RKO (cell line): ENCODE data around the gene NPHP4.

Experiments
- DNase-seq: peaks from one replicate; pipeline ENCODE4 v3.0.0-alpha.2; 2016; ENCODE audit warnings: low spot score

Gene NPHP4

DNA sequence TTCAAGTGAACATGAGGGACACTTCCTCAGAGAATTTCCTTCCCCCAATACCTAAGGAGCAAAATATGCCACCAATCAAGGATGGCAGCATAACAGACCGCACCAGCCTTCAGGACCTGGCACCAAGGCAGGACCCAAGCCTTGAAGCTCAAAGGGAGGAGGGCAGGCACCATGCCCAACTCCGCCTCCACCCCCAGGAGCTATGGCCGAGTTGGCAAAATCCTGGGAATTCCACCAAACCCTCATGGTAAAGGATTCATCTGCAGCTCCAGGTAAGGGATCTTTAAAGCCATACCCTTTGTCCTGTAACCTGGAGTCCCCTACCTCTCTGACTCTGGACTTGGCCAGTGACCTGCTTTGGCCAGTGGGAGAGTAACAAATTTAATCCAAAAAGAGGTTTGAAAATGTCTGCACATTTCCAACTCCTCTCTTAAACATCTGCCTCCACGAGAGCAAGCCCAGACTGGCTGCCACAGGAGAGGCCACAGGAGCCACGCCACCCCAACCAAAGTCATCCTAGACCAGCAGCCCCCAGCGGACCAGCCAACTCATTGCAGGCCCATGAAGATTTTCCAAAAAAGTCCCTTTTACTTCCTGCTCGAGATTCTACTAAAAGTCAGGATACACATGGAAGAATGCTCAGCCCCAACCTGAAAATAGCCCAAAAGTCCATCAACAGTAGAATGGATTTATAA, 41.9 kb downstream of the NPHP4 start:
- DNase-seq: no peak

DNA sequence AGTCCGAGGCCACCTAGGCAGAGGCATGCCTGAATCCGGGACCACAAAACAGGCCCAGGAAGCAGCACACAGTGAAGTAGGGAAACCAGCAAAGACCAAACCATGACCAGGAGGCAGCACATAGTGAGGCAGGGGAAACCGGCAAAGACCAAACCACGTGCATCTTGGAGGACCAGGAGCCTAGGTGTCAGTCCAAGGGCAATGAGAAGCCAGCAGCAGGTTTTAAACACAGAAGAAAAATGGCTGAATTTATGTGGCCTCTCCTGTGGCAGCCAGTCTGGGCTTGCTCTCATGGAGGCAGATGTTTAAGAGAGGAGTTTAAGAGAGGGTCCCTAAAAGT, 42.5 kb downstream of the NPHP4 start:
- DNase-seq: no peak

GRCh38 chr1:5949085-5949760, 43.0 kb downstream of the NPHP4 start:
- DNase-seq: no peak

DNA sequence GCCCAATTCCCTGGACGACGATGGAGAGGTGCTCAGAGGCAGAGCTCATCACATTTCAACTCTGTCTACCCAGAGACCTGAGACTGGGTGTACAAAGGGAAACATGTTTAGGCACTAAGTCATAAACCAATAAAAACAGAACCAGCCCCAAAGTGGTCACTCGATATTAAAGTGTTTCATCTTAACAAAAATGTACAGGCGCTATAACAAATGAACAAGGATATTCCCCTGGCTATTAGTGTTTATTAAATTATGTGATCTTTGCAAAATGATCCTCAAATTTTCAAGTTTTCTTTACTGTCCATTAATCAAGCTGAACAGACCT, 43.6 kb downstream of the NPHP4 start:
- no peak for DNase-seq

GRCh38 chr1:5947978-5948680, 44.1 kb downstream of the NPHP4 start:
- no peak for DNase-seq

DNA sequence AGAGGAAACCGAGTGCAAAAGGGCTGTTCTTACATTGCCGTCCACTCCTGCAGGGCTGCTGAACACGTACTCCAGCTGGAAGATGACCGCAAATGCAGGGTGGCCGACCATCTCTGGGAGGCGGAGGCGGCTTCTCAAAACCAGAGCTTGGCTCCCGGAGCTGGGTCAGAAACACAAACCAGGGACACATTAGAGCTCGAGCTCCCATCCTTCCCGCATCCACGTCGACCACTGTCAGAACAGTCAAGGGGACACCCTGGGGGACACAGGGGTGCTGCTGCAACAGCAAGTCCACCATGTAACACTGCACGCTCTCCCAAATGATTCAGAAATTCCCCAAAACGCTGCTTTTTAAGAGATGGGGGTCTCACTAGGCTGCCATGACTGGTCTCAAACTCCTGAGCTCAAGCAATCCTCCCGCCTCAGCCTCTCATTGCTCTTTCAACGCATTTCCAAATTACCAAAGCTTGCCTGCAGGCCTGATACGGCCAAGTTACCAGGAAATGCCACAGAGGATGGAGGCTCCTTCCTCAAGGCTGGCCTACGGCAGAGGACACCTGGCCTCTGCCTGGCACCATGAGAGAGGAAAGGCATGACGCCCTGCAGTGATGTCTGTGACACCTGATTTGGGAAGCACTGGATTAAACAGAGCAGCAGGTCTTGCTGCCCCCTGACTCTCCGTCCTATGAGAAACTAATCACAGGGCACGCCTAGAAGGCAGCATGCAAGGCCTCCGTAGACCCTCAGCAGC, 45.0 kb downstream of the NPHP4 start:
- DNase-seq: no peak

DNA sequence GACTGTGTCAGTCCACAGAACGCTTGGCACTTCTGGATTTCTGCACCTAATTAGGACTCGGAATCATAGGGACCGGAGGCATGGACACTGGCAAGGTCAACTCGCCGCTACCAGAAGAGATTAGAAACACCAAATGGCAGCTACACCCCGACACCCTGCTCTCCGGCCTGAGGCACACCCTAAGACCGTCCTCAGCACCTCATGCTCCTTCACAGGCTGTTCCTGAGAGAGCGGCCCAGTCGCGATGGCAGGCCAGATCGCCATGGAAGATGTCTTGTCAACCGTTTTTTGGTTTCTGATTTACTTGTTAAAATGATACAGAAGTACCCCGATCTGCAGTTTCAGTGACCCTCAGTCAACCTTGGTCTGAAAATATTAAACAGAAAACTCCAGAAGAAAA, 46.8 kb downstream of the NPHP4 start:
- no peak for DNase-seq

- no peak for DNase-seq
Observed at GRCh38 chr1:5944843-5945167, 47.4 kb downstream of the NPHP4 start.

GRCh38 chr1:5944154-5944842, 47.9 kb downstream of the NPHP4 start:
- no peak for DNase-seq

- DNase-seq: no peak
Observed at GRCh38 chr1:5943343-5944124, 48.7 kb downstream of the NPHP4 start.

DNA sequence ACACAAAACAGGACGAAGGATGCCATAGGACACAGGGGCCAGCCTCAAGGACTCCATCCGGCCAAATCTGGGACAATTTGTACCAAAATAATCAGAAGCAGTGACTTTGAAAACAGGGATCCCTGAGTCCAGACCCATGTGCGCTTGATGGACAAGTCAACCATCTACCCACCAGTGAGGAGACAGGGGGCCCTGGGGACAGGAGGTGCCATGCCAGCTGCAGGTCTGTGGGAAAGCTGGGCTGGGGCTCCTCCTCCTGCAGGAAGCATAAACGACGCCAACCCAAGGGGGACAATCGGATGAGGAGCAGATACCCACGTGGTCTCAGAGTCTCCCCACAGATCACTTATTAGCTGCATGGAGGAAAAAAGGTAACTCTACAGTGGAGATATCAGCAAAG, 50.6 kb downstream of the NPHP4 start:
- no peak for DNase-seq

- no peak for DNase-seq
Observed at GRCh38 chr1:5940723-5941407, 51.4 kb downstream of the NPHP4 start.

DNA sequence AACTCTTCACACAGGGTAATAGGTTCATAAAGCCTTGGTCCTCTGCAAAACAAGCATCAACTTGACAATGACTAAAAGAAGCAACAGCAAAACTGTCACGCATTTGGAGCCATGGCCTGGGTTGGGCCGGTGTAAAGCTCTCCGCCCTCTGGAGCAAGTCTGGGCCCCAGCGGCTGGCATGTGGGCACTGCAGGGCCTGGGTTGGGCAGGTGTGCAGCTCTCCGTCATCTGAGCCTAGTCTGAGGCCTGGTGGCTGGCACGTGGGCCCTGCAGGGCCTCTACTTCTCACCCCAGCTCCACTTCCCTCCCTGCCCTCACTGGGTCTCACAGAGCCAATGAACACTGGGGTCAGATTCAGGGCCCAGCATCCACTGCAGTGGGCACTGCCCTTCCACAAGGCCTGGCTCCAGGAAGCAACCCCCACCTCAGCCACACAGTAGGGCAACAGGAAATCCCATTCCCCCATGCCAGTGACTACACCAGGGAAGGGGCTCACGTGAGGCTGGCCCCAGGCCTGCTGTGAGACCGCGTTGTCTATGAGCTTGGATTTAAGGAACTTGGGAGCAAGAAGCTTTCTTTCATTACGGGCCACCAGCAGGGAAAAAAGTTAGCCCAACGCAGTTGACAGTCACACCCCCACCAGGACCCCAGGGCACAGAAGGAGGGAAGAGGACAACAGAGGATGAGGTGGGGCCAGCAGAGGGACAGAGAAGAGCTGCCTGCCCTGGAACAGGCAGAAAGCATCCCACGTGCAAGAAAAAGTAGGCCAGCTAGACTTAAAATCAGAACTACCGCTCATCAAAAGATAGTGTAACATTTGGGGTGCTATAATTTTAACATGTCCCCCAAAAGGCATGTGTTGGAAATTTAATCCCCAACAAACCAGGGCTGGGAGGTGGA, 52.7 kb downstream of the NPHP4 start:
- DNase-seq: no peak

- no peak for DNase-seq
Observed at GRCh38 chr1:5938101-5938646, 54.1 kb downstream of the NPHP4 start.

DNA sequence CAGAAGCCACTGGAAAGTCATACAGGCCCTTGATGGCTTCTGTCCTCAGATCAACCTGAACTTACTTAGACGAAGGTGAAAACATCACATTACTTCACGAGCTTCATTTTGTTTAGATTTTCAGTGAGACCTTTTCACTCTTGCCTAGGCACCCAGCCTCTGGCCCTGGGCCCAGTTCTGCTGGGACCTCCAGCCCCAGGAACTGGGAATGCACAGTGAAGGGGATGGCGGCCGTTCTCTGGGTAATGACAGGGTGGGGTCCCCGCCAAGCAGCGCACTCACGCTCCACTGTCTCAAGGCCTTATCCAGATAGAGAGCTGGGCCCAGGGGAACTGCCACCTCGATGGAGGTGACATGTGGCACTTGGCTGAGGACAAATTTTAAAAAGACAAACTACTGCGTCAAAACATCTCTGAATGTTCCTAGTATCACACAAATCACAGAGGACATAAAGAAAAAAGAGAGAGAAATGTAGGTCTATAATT, 54.8 kb downstream of the NPHP4 start:
- DNase-seq: no peak

DNA sequence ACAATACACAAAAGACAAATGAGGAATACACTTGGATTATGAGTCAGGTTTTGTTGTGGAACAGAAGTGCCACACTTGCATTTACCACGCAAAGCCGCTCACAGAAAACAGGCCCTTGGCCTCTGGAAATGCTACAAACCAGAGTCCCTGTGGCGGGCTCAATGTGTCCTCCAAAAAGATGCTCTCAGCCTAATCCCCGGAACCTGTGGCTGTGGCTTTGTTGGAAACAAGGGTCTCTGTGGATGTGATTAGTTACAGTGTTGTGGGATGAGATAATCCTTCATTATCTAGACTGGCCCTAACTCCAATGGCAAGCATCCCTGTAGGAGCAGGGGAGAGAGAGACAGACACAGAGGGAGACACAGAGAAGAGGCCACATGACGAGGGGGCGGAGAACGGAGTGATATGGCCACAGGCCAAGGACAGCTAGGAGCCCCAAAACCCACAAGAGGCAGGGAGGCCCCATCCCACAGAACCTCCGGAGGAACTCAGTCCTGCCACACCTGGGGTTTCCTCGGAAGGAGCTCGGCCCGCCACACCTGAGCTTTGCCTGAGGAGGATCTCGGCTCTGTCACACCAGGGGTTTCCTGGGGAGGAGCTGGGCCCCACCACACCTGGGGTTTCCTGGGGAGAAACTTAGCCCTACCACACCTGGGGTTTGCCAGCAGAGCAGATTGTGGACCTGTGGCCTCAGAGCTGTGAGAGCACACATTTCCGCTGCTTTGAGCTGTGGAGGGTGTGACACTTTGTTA, 55.4 kb downstream of the NPHP4 start:
- no peak for DNase-seq

DNA sequence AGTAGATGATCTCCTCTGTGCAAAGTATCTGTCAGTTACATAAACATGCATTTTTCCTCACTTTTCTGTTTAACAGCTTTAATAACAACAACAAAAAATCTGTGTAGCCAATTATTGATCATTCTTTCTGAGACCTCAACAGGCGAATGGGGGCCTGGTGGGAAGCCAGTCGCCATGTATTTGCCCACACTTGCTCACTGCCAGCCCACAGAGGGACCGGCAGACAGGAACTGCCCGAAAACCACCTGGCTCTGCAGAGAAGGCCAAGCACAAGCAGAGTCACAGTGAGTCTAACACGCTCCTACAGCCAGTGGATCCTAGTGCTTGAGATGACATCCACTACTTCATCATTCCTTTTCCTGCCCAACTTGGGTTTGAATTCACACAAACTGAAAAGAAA, 56.1 kb downstream of the NPHP4 start:
- DNase-seq: no peak

DNA sequence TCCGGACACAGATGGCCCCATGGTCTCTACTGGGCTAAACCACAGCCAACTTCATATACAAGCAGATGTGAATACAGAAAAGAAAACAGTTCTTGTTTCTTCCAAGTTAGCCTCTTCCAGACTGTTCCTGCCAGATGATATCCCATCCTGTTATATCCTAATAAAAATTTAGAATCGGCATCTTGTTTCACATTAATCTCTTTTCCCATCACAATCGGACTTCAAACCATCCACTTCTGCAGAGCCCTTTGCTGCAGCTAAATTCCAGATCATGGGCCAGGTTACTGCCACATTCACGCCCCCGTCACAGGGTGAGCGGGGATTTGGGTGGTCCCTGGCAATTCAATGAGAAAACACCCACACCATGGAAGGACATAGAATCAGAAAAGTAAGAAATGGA, 57.2 kb downstream of the NPHP4 start:
- no peak for DNase-seq
